ENCODE data around the gene SKI.

The SKI gene

GRCh38 chr1:2194898-2195673, 33.0 kb upstream of the SKI start:
- 4% methylated on average over 35 of the region's 35 CpGs for whole genome bisulfite sequencing

DNA sequence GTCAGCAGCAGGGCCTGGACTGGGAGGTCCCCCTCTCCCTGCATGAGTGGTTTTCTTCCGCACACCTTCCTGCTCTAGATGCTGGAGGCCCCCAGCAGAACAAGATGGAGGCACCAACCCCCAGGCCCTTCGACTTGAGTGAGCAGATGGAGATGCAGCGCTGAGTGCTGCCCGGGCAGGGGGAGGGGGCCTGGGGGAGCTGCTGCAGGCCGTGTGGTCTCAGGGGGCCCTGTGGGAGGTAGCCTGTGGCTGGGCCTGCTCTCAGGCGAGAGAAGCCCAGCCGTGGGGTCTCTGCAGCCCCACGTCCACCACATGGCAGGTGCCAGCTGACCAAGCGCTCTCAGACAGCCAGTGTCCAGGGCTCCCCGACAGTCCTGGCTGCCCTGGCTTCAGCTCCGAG, 32.3 kb upstream of the SKI start:
- Histone ChIP-seq H3K27me3 (ENCODE audit: insufficient read depth, low read length) (no peaks in the 10 kb centered on the region), H3K9me3 (ENCODE audit: insufficient read depth, low read depth, low read length) (no peaks in the 10 kb centered on the region), H3K9ac (ENCODE audit: low read depth, low read length) (0 out of 2 replicates have a peak overlapping the region, but pooled peaks have one; percentile 22), H3K4me3 (ENCODE audit: low read length) (no peak overlapping the region), H3K27ac (ENCODE audit: low read depth, low read length) (no peak overlapping the region), H3K36me3 (ENCODE audit: insufficient read depth, low read length) (0 out of 2 replicates have a peak, but pooled peaks cover 8% of the 10 kb centered on the region), H3K4me1 (ENCODE audit: insufficient read depth, low read length) (peaks cover 3% of the 10 kb centered on the region; the same call in 1 of the 2 replicates)
- 87% methylated on average over 11 of the region's 11 CpGs for WGBS

More at GRCh38 chr1:2194898-2195673, 33.0 kb upstream of the SKI start:
- H3K27ac ChIP-seq (ENCODE audit: low read depth, low read length), result peak overlapping the region; percentile 91
- H3K36me3 ChIP-seq (ENCODE audit: insufficient read depth, low read length), result 0 out of 2 replicates have a peak, but pooled peaks cover 8% of the 10 kb centered on the region
- no peaks in the 10 kb centered on the region for H3K27me3 ChIP-seq (ENCODE audit: insufficient read depth, low read length)
- H3K4me3 ChIP-seq (ENCODE audit: low read length), result peak overlapping the region; percentile 70
- H3K9me3 ChIP-seq (ENCODE audit: insufficient read depth, low read depth, low read length), result no peaks in the 10 kb centered on the region
- H3K4me1 ChIP-seq (ENCODE audit: insufficient read depth, low read length), result peaks cover 3% of the 10 kb centered on the region; the same call in 1 of the 2 replicates
- H3K9ac ChIP-seq (ENCODE audit: low read depth, low read length), result peak overlapping the region; percentile 35

DNA sequence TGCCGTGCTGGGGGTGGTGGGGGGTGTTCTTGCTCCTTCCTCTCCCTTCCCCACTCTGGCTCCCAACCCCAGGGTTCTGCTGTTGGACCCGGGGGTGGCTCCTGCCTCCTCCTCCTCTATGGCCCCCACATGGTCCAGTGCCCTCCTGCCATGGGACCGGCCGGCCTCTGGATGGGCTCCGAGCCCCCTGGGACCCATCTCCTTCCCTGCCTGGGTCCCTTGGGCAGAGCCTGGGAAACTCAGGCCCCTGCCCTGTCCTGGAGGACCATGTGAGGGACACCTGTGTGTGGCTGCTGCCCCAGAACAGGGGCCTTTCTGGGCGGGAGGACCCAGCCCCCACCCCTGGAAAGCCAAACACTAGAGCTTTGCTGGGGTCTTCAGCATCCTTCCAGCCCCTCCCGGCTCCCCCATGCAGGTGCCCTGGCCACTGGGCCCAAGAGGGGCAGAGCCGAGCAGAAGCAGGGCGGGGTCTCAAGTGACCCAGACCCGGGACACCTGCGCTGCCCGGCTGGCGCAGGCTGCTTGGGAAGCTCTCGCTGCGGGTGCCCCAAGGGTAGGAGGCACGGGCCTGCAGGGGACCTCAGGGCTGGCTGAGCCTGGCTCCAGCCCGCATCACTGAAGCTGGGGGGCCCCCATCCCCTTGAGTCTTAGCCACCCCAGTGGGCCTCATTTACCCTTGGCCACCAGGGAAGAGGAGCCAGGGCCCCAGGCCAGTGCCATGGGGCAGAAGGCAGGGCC, 31.0 kb upstream of the SKI start:
- no peak overlapping the region for H3K4me3 ChIP-seq (ENCODE audit: low read length)
- H3K4me1 ChIP-seq (ENCODE audit: insufficient read depth, low read length), result peaks cover 3% of the 10 kb centered on the region; the same call in 1 of the 2 replicates
- H3K9ac ChIP-seq (ENCODE audit: low read depth, low read length), result no peak overlapping the region
- no peak overlapping the region for H3K27ac ChIP-seq (ENCODE audit: low read depth, low read length)
- H3K27me3 ChIP-seq (ENCODE audit: insufficient read depth, low read length), result no peaks in the 10 kb centered on the region
- 89% methylated on average over 17 of the region's 17 CpGs for WGBS
- 0 out of 2 replicates have a peak, but pooled peaks cover 6% of the 10 kb centered on the region for H3K36me3 ChIP-seq (ENCODE audit: insufficient read depth, low read length)
- no peaks in the 10 kb centered on the region for H3K9me3 ChIP-seq (ENCODE audit: insufficient read depth, low read depth, low read length)

GRCh38 chr1:2197707-2198165, 30.4 kb upstream of the SKI start:
- H3K4me3 ChIP-seq (ENCODE audit: low read length), result no peak overlapping the region
- no peak overlapping the region for H3K9ac ChIP-seq (ENCODE audit: low read depth, low read length)
- H3K9me3 ChIP-seq (ENCODE audit: insufficient read depth, low read depth, low read length), result no peaks in the 10 kb centered on the region
- no peaks in the 10 kb centered on the region for H3K36me3 ChIP-seq (ENCODE audit: insufficient read depth, low read length)
- H3K27me3 ChIP-seq (ENCODE audit: insufficient read depth, low read length), result no peaks in the 10 kb centered on the region
- WGBS, result 92% methylated on average over 10 of the region's 10 CpGs
- H3K27ac ChIP-seq (ENCODE audit: low read depth, low read length), result no peak overlapping the region
- H3K4me1 ChIP-seq (ENCODE audit: insufficient read depth, low read length), result peaks cover 3% of the 10 kb centered on the region; the same call in 1 of the 2 replicates

GRCh38 chr1:2198571-2198970, 29.5 kb upstream of the SKI start:
- Histone ChIP-seq H3K9me3 (ENCODE audit: insufficient read depth, low read depth, low read length) (no peaks in the 10 kb centered on the region), H3K36me3 (ENCODE audit: insufficient read depth, low read length) (no peaks in the 10 kb centered on the region), H3K27ac (ENCODE audit: low read depth, low read length) (no peak overlapping the region), H3K9ac (ENCODE audit: low read depth, low read length) (no peak overlapping the region), H3K27me3 (ENCODE audit: insufficient read depth, low read length) (no peaks in the 10 kb centered on the region), H3K4me3 (ENCODE audit: low read length) (no peak overlapping the region), H3K4me1 (ENCODE audit: insufficient read depth, low read length) (no peaks in the 10 kb centered on the region; the same call in 1 of the 2 replicates)
- 96% methylated on average over 11 of the region's 11 CpGs for WGBS

- H3K36me3 ChIP-seq (ENCODE audit: insufficient read depth, low read length), result no peaks in the 10 kb centered on the region
- WGBS, result 34% methylated on average over 24 of the region's 24 CpGs
- no peak overlapping the region for H3K27ac ChIP-seq (ENCODE audit: low read depth, low read length)
- H3K4me1 ChIP-seq (ENCODE audit: insufficient read depth, low read length), result no peaks in the 10 kb centered on the region
- no peak overlapping the region for H3K9ac ChIP-seq (ENCODE audit: low read depth, low read length)
- H3K4me3 ChIP-seq (ENCODE audit: low read length), result peak overlapping the region; percentile 47
- no peaks in the 10 kb centered on the region for H3K9me3 ChIP-seq (ENCODE audit: insufficient read depth, low read depth, low read length)
- no peaks in the 10 kb centered on the region for H3K27me3 ChIP-seq (ENCODE audit: insufficient read depth, low read length)
Measured at GRCh38 chr1:2199042-2199810, 28.9 kb upstream of the SKI start.

DNA sequence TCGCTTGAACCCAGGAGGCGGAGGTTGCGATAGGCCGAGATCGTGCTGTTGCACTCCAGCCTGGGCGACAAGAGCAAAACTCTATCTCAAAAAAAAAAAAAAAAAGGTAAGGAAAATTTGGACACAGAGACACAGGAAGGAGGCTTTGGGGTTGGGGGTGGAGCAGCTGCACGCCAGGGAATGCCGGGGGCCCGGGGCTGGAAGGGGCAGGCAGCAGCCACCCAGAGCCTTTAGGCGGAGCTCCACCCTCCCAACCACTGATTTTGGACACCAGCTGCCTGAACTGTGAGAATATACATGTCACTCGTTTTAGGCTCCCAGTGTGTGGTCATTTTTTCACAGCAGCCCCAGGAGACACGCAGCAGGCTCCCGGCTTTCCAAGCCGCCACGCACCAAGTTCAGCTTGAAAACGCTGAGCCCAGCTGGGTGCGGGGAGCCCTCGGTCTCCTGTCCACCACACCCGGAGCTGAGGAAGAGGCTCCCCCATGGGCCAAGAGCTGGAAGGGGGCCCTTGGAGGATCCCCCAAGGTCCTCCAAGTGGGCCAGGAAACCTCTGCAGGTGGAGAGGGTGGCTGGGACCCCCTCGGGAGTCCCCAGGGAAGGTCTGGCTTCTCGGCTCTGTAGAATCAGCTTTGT, 27.7 kb upstream of the SKI start:
- Histone ChIP-seq H3K4me3 (ENCODE audit: low read length) (no peak overlapping the region), H3K9me3 (ENCODE audit: insufficient read depth, low read depth, low read length) (no peaks in the 10 kb centered on the region), H3K27ac (ENCODE audit: low read depth, low read length) (no peak overlapping the region), H3K9ac (ENCODE audit: low read depth, low read length) (no peak overlapping the region), H3K4me1 (ENCODE audit: insufficient read depth, low read length) (no peaks in the 10 kb centered on the region), H3K27me3 (ENCODE audit: insufficient read depth, low read length) (peaks cover under 1% of the 10 kb centered on the region; the same call in 1 of the 2 replicates), H3K36me3 (ENCODE audit: insufficient read depth, low read length) (no peaks in the 10 kb centered on the region)
- 83% methylated on average over 21 of the region's 21 CpGs for WGBS

GRCh38 chr1:2201062-2201461, 27.1 kb upstream of the SKI start:
- peaks cover 6% of the 10 kb centered on the region for H3K27me3 ChIP-seq (ENCODE audit: insufficient read depth, low read length)
- H3K36me3 ChIP-seq (ENCODE audit: insufficient read depth, low read length), result no peaks in the 10 kb centered on the region
- 93% methylated on average over 14 of the region's 14 CpGs for WGBS
- H3K4me3 ChIP-seq (ENCODE audit: low read length), result no peak overlapping the region
- H3K9ac ChIP-seq (ENCODE audit: low read depth, low read length), result no peak overlapping the region
- no peaks in the 10 kb centered on the region for H3K4me1 ChIP-seq (ENCODE audit: insufficient read depth, low read length)
- no peak overlapping the region for H3K27ac ChIP-seq (ENCODE audit: low read depth, low read length)
- no peaks in the 10 kb centered on the region for H3K9me3 ChIP-seq (ENCODE audit: insufficient read depth, low read depth, low read length)

DNA sequence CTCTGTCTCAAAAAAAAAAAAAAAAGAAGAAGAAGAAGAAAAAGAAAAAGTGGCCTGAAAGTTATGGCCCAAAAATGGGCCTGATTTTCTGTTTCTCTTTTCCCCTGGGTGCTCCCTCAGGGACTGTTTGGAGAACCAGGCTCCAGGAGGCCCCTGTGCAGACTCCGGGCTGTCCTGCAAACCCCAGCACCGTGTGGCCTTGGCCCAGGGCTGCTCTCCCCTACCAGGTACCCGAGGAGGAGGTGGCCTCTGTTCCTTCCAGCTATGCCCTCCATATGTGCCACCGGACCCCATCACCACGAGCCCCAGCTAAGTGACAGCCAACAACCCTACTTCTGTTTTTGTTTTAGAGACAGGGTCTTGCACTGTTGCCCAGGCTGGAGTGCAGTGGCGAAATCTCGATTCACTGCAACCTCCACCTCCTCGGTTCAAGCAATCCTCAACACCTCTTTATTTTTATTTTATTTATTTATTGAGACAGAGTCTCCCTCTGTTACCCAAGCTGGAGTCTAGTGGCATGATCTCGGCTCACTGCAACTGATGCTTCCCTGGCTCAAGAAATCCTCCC, 26.0 kb upstream of the SKI start:
- Histone ChIP-seq H3K27ac (ENCODE audit: low read depth, low read length) (no peak overlapping the region), H3K4me1 (ENCODE audit: insufficient read depth, low read length) (no peaks in the 10 kb centered on the region), H3K4me3 (ENCODE audit: low read length) (no peak overlapping the region), H3K36me3 (ENCODE audit: insufficient read depth, low read length) (no peaks in the 10 kb centered on the region), H3K27me3 (ENCODE audit: insufficient read depth, low read length) (peaks cover 8% of the 10 kb centered on the region), H3K9ac (ENCODE audit: low read depth, low read length) (no peak overlapping the region), H3K9me3 (ENCODE audit: insufficient read depth, low read depth, low read length) (no peaks in the 10 kb centered on the region)
- 94% methylated on average over 8 of the region's 9 CpGs for WGBS

GRCh38 chr1:2202843-2203601, 25.1 kb upstream of the SKI start:
- WGBS, result 87% methylated on average over 15 of the region's 15 CpGs
- H3K27me3 ChIP-seq (ENCODE audit: insufficient read depth, low read length), result peaks cover 8% of the 10 kb centered on the region
- no peak overlapping the region for H3K27ac ChIP-seq (ENCODE audit: low read depth, low read length)
- H3K36me3 ChIP-seq (ENCODE audit: insufficient read depth, low read length), result no peaks in the 10 kb centered on the region
- no peaks in the 10 kb centered on the region for H3K4me1 ChIP-seq (ENCODE audit: insufficient read depth, low read length)
- no peak overlapping the region for H3K9ac ChIP-seq (ENCODE audit: low read depth, low read length)
- H3K9me3 ChIP-seq (ENCODE audit: insufficient read depth, low read depth, low read length), result no peaks in the 10 kb centered on the region
- H3K4me3 ChIP-seq (ENCODE audit: low read length), result no peak overlapping the region

Measured in HUES64 (cell line).